ENCODE data around the gene PLTP. TPM values are rescaled to one million over a fixed set of nuclear protein-coding genes. Genes with fewer than 3 reads are reported as not detected.

The PLTP gene
- total RNA-seq, 1 donor from 2014 or later = 96.5 TPM

GRCh38 chr20:45899046-45899835 is 12.7 kb downstream of the PLTP start:
- Mint-ChIP-seq H3K36me3 (peaks cover 9% of the 10 kb centered on the region), H3K27me3 (no peaks in the 10 kb centered on the region), H3K9me3 (no peaks in the 10 kb centered on the region), H3K27ac (no peak overlapping the region), H3K4me3 (no peak overlapping the region), H3K4me1 (ENCODE audit: unreplicated experiment) (no peaks in the 10 kb centered on the region)
- no peak for DNase-seq (ENCODE audit: extremely low spot score, unreplicated experiment)
- TF ChIP-seq CTCF (conservative IDR thresholded peaks at IDR 0.05) = no peak

- no peaks in the 10 kb centered on the region for H3K4me1 Mint-ChIP-seq (ENCODE audit: unreplicated experiment)
- no peaks in the 10 kb centered on the region for H3K9me3 Mint-ChIP-seq
- H3K27ac Mint-ChIP-seq = no peak overlapping the region
- peaks cover 13% of the 10 kb centered on the region for H3K36me3 Mint-ChIP-seq
- no peak for DNase-seq (ENCODE audit: extremely low spot score, unreplicated experiment)
- no peaks in the 10 kb centered on the region for H3K27me3 Mint-ChIP-seq
- H3K4me3 Mint-ChIP-seq = no peak overlapping the region
- no peak for TF ChIP-seq CTCF (conservative IDR thresholded peaks at IDR 0.05)
Measured at GRCh38 chr20:45898285-45898684, 13.7 kb downstream of the PLTP start.

GRCh38 chr20:45897692-45898091 is 14.3 kb downstream of the PLTP start:
- H3K4me1 Mint-ChIP-seq (ENCODE audit: unreplicated experiment) = no peaks in the 10 kb centered on the region
- H3K4me3 Mint-ChIP-seq = no peak overlapping the region
- no peak for DNase-seq (ENCODE audit: extremely low spot score, unreplicated experiment)
- H3K9me3 Mint-ChIP-seq = no peaks in the 10 kb centered on the region
- no peak overlapping the region for H3K27ac Mint-ChIP-seq
- no peak for TF ChIP-seq CTCF (conservative IDR thresholded peaks at IDR 0.05)
- H3K36me3 Mint-ChIP-seq = peaks cover 13% of the 10 kb centered on the region
- no peaks in the 10 kb centered on the region for H3K27me3 Mint-ChIP-seq

- H3K27ac Mint-ChIP-seq = no peak overlapping the region
- TF ChIP-seq CTCF (conservative IDR thresholded peaks at IDR 0.05) = no peak
- no peaks in the 10 kb centered on the region for H3K27me3 Mint-ChIP-seq
- H3K4me3 Mint-ChIP-seq = no peak overlapping the region
- DNase-seq (ENCODE audit: extremely low spot score, unreplicated experiment) = no peak
- no peaks in the 10 kb centered on the region for H3K4me1 Mint-ChIP-seq (ENCODE audit: unreplicated experiment)
- H3K9me3 Mint-ChIP-seq = no peaks in the 10 kb centered on the region
- peaks cover 13% of the 10 kb centered on the region for H3K36me3 Mint-ChIP-seq
Measured at GRCh38 chr20:45897289-45897688, 14.7 kb downstream of the PLTP start.

- no peak overlapping the region for H3K4me3 Mint-ChIP-seq
- no peak for DNase-seq (ENCODE audit: extremely low spot score, unreplicated experiment)
- H3K9me3 Mint-ChIP-seq = no peaks in the 10 kb centered on the region
- H3K27ac Mint-ChIP-seq = no peak overlapping the region
- H3K27me3 Mint-ChIP-seq = no peaks in the 10 kb centered on the region
- H3K36me3 Mint-ChIP-seq = peaks cover 13% of the 10 kb centered on the region
- no peak for TF ChIP-seq CTCF (conservative IDR thresholded peaks at IDR 0.05)
- H3K4me1 Mint-ChIP-seq (ENCODE audit: unreplicated experiment) = no peaks in the 10 kb centered on the region
Measured at GRCh38 chr20:45896641-45897161, 15.3 kb downstream of the PLTP start.

Measured in type B pancreatic cell (in vitro differentiated cells).